ENCODE data around the gene ARID4B.

- TF ChIP-seq CTCF (conservative IDR thresholded peaks at IDR 0.05; ENCODE audit: low read length) (no peak), EZH2phosphoT487 (IDR thresholded peaks at IDR 0.05; ENCODE audit: borderline replicate concordance) (no peak)
These were observed 77.5 kb downstream of the ARID4B start for GRCh38 chr1:235250430-235250829.

Measured in Loucy (cell line).